ENCODE results near the gene TFDP3.

DNA sequence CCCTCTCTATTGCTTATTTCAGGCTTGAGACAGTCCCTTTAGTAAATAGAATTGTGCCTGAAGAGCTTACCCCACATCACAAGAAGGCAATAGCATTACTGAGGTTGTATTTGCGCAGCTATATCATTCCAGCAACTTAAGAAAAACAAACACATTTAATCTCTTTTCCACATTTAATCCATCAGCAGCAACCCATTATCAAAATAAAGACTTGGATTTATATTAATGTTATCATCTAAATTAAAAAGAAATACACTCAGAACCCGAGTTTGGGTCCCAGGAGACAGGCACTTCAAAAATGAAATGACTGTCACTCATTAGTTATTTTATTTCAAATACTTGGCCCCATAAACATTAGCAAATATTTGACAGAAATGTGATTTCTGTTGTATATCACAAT lies 10.4 kb downstream of the TFDP3 start:
- TF ChIP-seq, protein P1, sequence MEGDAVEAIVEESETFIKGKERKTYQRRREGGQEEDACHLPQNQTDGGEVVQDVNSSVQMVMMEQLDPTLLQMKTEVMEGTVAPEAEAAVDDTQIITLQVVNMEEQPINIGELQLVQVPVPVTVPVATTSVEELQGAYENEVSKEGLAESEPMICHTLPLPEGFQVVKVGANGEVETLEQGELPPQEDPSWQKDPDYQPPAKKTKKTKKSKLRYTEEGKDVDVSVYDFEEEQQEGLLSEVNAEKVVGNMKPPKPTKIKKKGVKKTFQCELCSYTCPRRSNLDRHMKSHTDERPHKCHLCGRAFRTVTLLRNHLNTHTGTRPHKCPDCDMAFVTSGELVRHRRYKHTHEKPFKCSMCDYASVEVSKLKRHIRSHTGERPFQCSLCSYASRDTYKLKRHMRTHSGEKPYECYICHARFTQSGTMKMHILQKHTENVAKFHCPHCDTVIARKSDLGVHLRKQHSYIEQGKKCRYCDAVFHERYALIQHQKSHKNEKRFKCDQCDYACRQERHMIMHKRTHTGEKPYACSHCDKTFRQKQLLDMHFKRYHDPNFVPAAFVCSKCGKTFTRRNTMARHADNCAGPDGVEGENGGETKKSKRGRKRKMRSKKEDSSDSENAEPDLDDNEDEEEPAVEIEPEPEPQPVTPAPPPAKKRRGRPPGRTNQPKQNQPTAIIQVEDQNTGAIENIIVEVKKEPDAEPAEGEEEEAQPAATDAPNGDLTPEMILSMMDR (IDR thresholded peaks at IDR 0.05): no peak
- TF ChIP-seq POLR2A (IDR thresholded peaks at IDR 0.05): no peak

Measured in testis (tissue), 2 donors.